OCI-LY3 (cell line): ENCODE measurements around the gene TIMP3.

Experiments used
- EZH2phosphoT487 ChIP-seq: fragments of 200-600 bp; shearing (Covaris generic); IDR thresholded peaks from 2 replicates; pipeline ENCODE4 v1.6.1; 2018; ENCODE audit warnings: antibody characterized with exemption, mixed run types, low read depth
- TF ChIP-seq, protein P1 (sequence below): fragments of 200-600, 300-600 bp; sonication (generic); IDR thresholded peaks from 2 replicates; pipeline ENCODE4 v1.5.1; 2014; ENCODE audit warnings: antibody characterized with exemption, low read length, low read depth

DNA sequence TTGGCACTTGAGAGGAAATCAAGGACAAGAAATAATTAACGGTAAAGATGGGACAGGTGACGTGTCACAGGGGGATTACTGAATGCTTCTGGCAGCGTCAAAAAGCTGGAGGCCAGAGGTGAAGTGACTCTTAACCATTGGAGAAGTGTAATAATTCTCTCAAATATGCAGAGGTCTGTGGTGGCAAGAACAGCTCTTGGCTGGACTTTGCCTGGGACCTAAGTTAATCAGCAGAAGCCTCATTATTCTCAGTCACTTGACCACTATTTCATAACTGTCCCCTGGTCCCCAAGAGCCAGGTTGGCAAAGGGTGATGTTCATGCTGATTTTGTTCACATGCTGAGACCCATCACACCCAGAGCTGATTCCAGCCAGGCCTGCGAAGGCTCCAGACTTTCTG, 72.9 kb downstream of the TIMP3 start:
- TF ChIP-seq, protein P1, sequence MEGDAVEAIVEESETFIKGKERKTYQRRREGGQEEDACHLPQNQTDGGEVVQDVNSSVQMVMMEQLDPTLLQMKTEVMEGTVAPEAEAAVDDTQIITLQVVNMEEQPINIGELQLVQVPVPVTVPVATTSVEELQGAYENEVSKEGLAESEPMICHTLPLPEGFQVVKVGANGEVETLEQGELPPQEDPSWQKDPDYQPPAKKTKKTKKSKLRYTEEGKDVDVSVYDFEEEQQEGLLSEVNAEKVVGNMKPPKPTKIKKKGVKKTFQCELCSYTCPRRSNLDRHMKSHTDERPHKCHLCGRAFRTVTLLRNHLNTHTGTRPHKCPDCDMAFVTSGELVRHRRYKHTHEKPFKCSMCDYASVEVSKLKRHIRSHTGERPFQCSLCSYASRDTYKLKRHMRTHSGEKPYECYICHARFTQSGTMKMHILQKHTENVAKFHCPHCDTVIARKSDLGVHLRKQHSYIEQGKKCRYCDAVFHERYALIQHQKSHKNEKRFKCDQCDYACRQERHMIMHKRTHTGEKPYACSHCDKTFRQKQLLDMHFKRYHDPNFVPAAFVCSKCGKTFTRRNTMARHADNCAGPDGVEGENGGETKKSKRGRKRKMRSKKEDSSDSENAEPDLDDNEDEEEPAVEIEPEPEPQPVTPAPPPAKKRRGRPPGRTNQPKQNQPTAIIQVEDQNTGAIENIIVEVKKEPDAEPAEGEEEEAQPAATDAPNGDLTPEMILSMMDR: no peak
- TF ChIP-seq EZH2phosphoT487: no peak
